ENCODE data around the gene CCDC188. TPM values are rescaled to one million over a fixed set of nuclear protein-coding genes. Genes with fewer than 3 reads are reported as not detected.

Gene CCDC188
- total RNA-seq, 6 experiments from 2014 or later = not detected

GRCh38 chr22:20197407-20198030 is 46.7 kb upstream of the CCDC188 start:
- Histone ChIP-seq H3K4me3 (no peak overlapping the region), H3K9me3 (no peaks in the 10 kb centered on the region), H3K36me3 (no peaks in the 10 kb centered on the region), H3K4me1 (peaks cover 0 to 28% (median 2%) of the 10 kb centered on the region in 4 donors), H3K27me3 (no peaks in the 10 kb centered on the region), H3K27ac (peak overlapping the region in 1 of 3 donors; percentile 57)
- intact Hi-C loops (cut with DNase I) = no loop called here
- no peak for TF ChIP-seq POLR2A (IDR thresholded peaks at IDR 0.05)
- WGBS (ENCODE audit: insufficient coverage, low coverage, low lambda C conversion rate, missing lambda C conversion rate) = 34% methylated on average over 4 of the region's 18 CpGs
- peak in 3 of 4 donors; percentile 15 to 75 (median 55) for ATAC-seq
- peak in 1 of 3 donors; percentile 77 for DNase-seq

GRCh38 chr22:20196094-20196842 is 45.4 kb upstream of the CCDC188 start:
- TF ChIP-seq, protein P1, sequence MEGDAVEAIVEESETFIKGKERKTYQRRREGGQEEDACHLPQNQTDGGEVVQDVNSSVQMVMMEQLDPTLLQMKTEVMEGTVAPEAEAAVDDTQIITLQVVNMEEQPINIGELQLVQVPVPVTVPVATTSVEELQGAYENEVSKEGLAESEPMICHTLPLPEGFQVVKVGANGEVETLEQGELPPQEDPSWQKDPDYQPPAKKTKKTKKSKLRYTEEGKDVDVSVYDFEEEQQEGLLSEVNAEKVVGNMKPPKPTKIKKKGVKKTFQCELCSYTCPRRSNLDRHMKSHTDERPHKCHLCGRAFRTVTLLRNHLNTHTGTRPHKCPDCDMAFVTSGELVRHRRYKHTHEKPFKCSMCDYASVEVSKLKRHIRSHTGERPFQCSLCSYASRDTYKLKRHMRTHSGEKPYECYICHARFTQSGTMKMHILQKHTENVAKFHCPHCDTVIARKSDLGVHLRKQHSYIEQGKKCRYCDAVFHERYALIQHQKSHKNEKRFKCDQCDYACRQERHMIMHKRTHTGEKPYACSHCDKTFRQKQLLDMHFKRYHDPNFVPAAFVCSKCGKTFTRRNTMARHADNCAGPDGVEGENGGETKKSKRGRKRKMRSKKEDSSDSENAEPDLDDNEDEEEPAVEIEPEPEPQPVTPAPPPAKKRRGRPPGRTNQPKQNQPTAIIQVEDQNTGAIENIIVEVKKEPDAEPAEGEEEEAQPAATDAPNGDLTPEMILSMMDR (IDR thresholded peaks at IDR 0.05) = no peak
- TF ChIP-seq POLR2A (IDR thresholded peaks at IDR 0.05) = no peak
- H3K27me3 ChIP-seq = no peaks in the 10 kb centered on the region
- peaks cover 0 to 22% (median 2%) of the 10 kb centered on the region in 4 donors for H3K4me1 ChIP-seq
- H3K9me3 ChIP-seq = no peaks in the 10 kb centered on the region
- H3K36me3 ChIP-seq = no peaks in the 10 kb centered on the region
- intact Hi-C loops (cut with DNase I) = no loop called here
- ATAC-seq = peak in 2 of 4 donors; percentile 56 to 84
- peak overlapping the region in 1 of 3 donors; percentile 57 for H3K27ac ChIP-seq
- DNase-seq = peak in 1 of 3 donors; percentile 76
- 70% methylated on average over 9 of the region's 19 CpGs for WGBS (ENCODE audit: insufficient coverage, low coverage, low lambda C conversion rate, missing lambda C conversion rate)
- H3K4me3 ChIP-seq = no peak overlapping the region

GRCh38 chr22:20194681-20195593 is 44.1 kb upstream of the CCDC188 start:
- Histone ChIP-seq H3K4me1 (peaks cover 0 to 22% (median 2%) of the 10 kb centered on the region in 4 donors), H3K9me3 (no peaks in the 10 kb centered on the region), H3K27me3 (no peaks in the 10 kb centered on the region), H3K36me3 (no peaks in the 10 kb centered on the region), H3K27ac (no peak overlapping the region), H3K4me3 (no peak overlapping the region)
- intact Hi-C loops (cut with DNase I) = no loop called here
- no peak for ATAC-seq
- WGBS (ENCODE audit: insufficient coverage, low coverage, low lambda C conversion rate, missing lambda C conversion rate) = 60% methylated on average over 2 of the region's 15 CpGs
- TF ChIP-seq, protein P1 (IDR thresholded peaks at IDR 0.05) = no peak
- no peak for TF ChIP-seq POLR2A (IDR thresholded peaks at IDR 0.05)
- DNase-seq = no peak

DNA sequence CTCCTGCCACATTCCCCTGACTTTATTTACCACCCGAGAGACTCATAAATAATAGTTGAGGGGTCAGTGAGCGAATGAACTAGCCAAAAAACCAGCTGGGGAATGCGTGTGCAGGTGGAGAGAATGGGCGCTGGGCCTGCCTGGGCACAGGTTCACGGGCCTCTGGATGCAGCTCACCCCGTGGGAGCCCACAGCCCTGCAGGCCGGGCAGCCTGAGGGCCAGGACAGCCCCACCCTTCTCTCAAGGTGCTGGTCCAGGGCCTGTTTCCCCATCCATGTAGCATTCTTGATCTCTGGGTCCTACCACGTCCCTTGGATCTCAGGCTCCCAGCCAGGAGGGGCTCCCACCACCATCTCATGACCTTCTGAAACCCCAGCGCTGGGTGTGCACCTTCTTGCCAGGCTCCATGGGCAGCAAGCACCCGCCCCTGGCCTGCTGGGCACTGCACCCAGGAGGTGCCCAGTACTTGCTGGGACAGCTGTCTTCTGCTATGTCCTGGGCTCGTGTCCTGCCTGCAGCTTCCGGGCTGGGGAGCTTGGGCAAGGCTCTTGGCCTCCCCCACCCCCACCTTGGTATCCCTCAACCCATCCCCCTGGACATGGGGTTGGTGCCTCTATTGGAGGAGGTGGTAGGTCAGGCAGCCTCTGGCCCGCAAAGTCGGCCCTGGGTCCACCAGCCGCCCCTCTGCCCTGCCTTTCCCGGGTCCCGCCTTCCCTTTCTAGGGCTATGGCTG is 43.1 kb upstream of the CCDC188 start:
- intact Hi-C loops (cut with DNase I) = no loop called here
- Histone ChIP-seq H3K36me3 (no peaks in the 10 kb centered on the region), H3K4me1 (peaks cover 0 to 22% (median 2%) of the 10 kb centered on the region in 4 donors), H3K27ac (no peak overlapping the region), H3K27me3 (no peaks in the 10 kb centered on the region), H3K9me3 (no peaks in the 10 kb centered on the region), H3K4me3 (no peak overlapping the region)
- 71% methylated on average over 7 of the region's 17 CpGs for WGBS (ENCODE audit: insufficient coverage, low coverage, low lambda C conversion rate, missing lambda C conversion rate)
- TF ChIP-seq, protein P1 (IDR thresholded peaks at IDR 0.05) = no peak
- no peak for TF ChIP-seq POLR2A (IDR thresholded peaks at IDR 0.05)
- no peak for DNase-seq
- ATAC-seq = no peak

Data from right lobe of liver (tissue), 6 donors.